Neural crest cell (in vitro differentiated cells): ENCODE results near the gene RPS14. TPM values are rescaled to one million over a fixed set of nuclear protein-coding genes. Genes with fewer than 3 reads are reported as not detected.

Experiments
- DNase-seq: peaks from one replicate; pipeline ENCODE4 v3.0.0; 2021; ENCODE audit warnings: low read depth, mixed read lengths, low spot score
- H3K27ac Mint-ChIP-seq: one replicate; pipeline ENCODE4 v1.8.0; 2021; ENCODE audit warnings: mild to moderate bottlenecking, mixed read lengths; ENCODE audit not compliant: unreplicated experiment
- H3K27me3 Mint-ChIP-seq: 2 replicates; pipeline ENCODE4 v1.8.0; 2021; ENCODE audit warnings: low read depth, mild to moderate bottlenecking, mixed read lengths
- H3K36me3 Mint-ChIP-seq: 2 replicates; pipeline ENCODE4 v1.8.0; 2021; ENCODE audit warnings: low read depth, mild to moderate bottlenecking, mixed read lengths
- H3K4me1 Mint-ChIP-seq: 2 replicates; pipeline ENCODE4 v1.8.0; 2021; ENCODE audit warnings: mixed read lengths
- H3K4me3 Mint-ChIP-seq: one replicate; pipeline ENCODE4 v1.8.0; 2021; ENCODE audit warnings: mild to moderate bottlenecking, mixed read lengths
- H3K9me3 Mint-ChIP-seq: 2 replicates; pipeline ENCODE4 v1.8.0; 2021; ENCODE audit warnings: mixed read lengths
- total RNA-seq: library from RNA; stranded (reverse); gene quantifications from 2 replicates; pipeline ENCODE4 v1.2.1, GENCODE V29; 2021
- TF ChIP-seq, protein P1 (sequence below): fragments of 200-600 bp; sonication (generic); conservative IDR thresholded peaks from 2 replicates; pipeline ENCODE4 v1.5.0; 2021; ENCODE audit warnings: antibody characterized with exemption, mild to moderate bottlenecking

Gene RPS14
- total RNA-seq, 1 donor from 2014 or later, result 2,170 TPM

- TF ChIP-seq, protein P1, sequence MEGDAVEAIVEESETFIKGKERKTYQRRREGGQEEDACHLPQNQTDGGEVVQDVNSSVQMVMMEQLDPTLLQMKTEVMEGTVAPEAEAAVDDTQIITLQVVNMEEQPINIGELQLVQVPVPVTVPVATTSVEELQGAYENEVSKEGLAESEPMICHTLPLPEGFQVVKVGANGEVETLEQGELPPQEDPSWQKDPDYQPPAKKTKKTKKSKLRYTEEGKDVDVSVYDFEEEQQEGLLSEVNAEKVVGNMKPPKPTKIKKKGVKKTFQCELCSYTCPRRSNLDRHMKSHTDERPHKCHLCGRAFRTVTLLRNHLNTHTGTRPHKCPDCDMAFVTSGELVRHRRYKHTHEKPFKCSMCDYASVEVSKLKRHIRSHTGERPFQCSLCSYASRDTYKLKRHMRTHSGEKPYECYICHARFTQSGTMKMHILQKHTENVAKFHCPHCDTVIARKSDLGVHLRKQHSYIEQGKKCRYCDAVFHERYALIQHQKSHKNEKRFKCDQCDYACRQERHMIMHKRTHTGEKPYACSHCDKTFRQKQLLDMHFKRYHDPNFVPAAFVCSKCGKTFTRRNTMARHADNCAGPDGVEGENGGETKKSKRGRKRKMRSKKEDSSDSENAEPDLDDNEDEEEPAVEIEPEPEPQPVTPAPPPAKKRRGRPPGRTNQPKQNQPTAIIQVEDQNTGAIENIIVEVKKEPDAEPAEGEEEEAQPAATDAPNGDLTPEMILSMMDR, result no peak
- no peaks in the 10 kb centered on the region for H3K27me3 Mint-ChIP-seq
- no peaks in the 10 kb centered on the region for H3K9me3 Mint-ChIP-seq
- no peaks in the 10 kb centered on the region for H3K36me3 Mint-ChIP-seq
- no peak for DNase-seq
- H3K4me1 Mint-ChIP-seq, result peaks cover 66% of the 10 kb centered on the region
- H3K4me3 Mint-ChIP-seq, result peak overlapping the region; percentile 89
- H3K27ac Mint-ChIP-seq, result no peak overlapping the region
Measured at GRCh38 chr5:150489360-150490295, 40.1 kb upstream of the RPS14 start.

DNA sequence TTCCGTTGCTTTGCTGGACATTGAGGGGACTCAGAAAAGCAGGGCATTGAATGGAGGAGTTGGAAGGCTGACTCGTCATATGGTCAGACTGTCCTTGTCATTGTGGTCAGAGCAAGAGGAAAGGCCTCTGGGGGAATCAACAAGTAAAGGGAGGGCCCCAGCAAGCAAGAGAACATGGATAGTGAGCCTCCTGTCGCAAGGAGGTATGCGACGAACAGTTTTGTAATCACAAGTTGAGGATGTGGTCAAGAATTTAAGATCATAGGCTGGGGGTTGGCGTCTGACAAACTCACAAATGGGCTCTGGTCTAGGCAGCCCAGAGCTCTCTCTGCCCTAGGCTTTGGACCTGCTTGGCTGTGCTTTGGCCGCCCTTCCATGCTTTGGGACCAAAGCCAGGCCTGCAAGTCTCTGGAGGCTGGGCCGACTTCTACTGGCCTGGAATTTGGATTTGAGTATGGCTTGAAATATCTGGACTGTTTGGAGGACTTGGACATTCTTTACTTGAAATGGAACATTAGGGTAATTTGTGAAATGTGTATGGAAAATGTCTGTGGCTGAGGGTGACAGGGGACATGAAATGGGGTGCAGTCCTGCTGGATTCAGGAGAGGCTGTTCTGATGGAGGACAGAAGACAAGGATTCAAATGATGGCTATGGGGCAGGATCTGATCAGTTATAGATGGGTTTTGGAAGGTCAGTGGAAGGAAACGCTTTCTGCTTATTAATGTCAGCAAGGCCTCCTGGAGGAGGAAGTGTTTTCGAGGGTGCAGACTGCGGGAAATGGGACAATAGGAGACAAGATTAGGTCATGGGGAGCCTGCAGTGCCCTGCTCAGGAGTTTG, 39.2 kb upstream of the RPS14 start:
- no peak for DNase-seq
- no peaks in the 10 kb centered on the region for H3K9me3 Mint-ChIP-seq
- no peaks in the 10 kb centered on the region for H3K27me3 Mint-ChIP-seq
- H3K4me3 Mint-ChIP-seq, result peak overlapping the region; percentile 89
- H3K27ac Mint-ChIP-seq, result peak overlapping the region; percentile 40
- TF ChIP-seq, protein P1, result no peak
- peaks cover 66% of the 10 kb centered on the region for H3K4me1 Mint-ChIP-seq
- H3K36me3 Mint-ChIP-seq, result no peaks in the 10 kb centered on the region

DNA sequence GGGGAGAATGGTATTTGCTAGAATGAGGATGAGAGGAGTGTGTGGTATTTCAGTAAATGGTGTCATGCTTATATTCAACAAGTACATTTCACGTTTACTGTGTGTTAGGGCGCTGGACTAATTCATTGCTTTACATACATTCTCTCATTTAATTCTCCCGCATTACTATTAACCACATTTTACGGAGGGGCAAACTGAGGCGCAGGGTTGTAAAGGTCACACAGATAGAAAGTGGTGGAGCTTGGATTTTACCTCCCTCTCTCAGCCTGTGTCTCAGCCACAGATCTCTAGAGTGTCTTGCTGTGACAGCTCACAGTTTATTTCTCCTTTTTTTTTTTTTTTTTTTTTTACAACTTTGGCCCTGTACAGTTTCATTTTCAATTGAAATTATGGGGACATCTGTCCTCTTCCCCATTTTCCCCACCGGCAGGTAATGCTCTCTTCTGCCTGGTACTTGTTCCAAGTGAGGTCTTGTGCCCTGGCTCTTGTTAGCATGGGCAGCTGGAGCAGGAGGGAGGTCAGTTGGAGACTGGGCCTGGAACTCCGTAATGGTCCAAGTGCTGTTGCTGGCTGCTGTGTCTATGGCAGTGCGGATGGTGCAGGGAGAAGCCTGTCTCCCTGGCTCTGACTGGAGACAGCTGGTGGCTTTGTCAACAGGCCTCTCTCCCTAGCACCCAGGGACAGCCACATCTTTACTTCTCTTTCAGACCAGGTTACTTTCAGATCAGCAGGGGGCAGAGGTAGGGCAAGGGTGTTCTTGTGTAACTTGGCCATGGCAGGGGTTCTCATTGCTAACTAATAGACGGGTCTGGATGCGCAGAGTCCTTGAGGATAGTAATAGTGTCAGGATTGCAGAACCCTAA, 37.9 kb upstream of the RPS14 start:
- TF ChIP-seq, protein P1, result no peak
- DNase-seq, result no peak
- H3K4me1 Mint-ChIP-seq, result peaks cover 71% of the 10 kb centered on the region
- no peaks in the 10 kb centered on the region for H3K27me3 Mint-ChIP-seq
- no peaks in the 10 kb centered on the region for H3K9me3 Mint-ChIP-seq
- peak overlapping the region; percentile 89 for H3K4me3 Mint-ChIP-seq
- H3K36me3 Mint-ChIP-seq, result no peaks in the 10 kb centered on the region
- peak overlapping the region; percentile 83 for H3K27ac Mint-ChIP-seq

DNA sequence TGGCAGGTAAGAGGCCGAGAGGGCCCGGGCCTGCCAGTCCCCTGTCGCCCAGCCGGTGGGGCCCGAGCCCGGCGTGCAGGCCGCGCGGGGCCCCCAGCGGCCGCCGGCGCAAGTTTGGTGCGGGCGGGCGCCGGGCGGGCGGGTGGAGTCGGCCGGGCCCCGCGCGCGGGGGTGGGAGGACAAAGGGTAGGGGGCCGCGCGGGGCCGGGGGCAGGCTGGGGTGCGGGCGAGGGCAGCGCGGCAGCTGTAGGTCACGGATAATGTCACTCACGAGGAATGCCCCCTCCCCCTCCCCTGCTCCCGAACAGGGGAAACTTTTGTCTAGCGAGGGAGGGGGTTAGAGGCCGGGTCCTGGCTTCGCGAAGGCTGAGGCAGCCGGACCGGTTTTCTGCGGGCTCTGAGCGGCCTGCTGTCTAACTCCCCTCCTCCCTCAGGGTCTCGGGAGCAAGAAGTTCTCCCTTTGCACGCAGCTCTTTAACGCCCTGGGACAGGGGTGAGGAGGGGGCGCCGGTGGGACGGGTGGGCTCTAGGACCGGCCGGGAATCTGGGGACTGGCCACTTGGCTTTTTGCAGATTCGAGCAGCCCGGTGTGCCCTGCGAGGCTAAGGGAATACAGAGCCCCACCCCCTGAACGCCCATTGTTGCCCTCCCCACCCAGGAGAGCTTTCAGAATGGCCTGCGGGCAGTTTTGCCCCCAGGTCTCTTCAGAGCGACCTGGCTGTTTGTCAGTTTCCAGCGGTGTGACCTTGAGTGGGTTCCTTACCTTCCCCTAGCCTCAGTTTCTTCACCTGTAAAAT, 37.1 kb upstream of the RPS14 start:
- Mint-ChIP-seq H3K36me3 (no peaks in the 10 kb centered on the region), H3K4me3 (peak overlapping the region; percentile 89), H3K4me1 (peaks cover 64% of the 10 kb centered on the region), H3K9me3 (no peaks in the 10 kb centered on the region), H3K27me3 (no peaks in the 10 kb centered on the region), H3K27ac (peak overlapping the region; percentile 83)
- TF ChIP-seq, protein P1, result peak; percentile 28
- DNase-seq, result peak; percentile 83
